GM18505 (cell line): Measurements from ENCODE around the gene CD163.

Source experiments
- ATAC-seq: cut with Tn5 transposase; IDR thresholded peaks from one replicate; pipeline ENCODE4 v1.9.1; 2021; ENCODE audit not compliant: unreplicated experiment
- POLR2A ChIP-seq: IDR thresholded peaks from 4 replicates; pipeline ENCODE4 v1.6.1; 2011; ENCODE audit warnings: borderline replicate concordance; ENCODE audit not compliant: insufficient read depth, insufficient read length; ENCODE audit errors: extremely low read depth

Gene CD163

GRCh38 chr12:7434670-7435069 lies 68.9 kb downstream of the CD163 start:
- no peak for TF ChIP-seq POLR2A
- ATAC-seq = no peak

- TF ChIP-seq POLR2A = no peak
- ATAC-seq = no peak
These were observed 70.2 kb downstream of the CD163 start for GRCh38 chr12:7433276-7433822.

- TF ChIP-seq POLR2A = no peak
- ATAC-seq = no peak
These were observed 71.4 kb downstream of the CD163 start for GRCh38 chr12:7431993-7432685.
